Measurements from ENCODE around the gene CGNL1.

CGNL1 gene

GRCh38 chr15:57529748-57530147, 153.4 kb downstream of the CGNL1 start:
- DNase-seq, result no peak

GRCh38 chr15:57532731-57533447, 156.6 kb downstream of the CGNL1 start:
- no peak for DNase-seq

- DNase-seq, result no peak
Observed at GRCh38 chr15:57533448-57533799, 157.1 kb downstream of the CGNL1 start.

GRCh38 chr15:57534281-57534680, 158.0 kb downstream of the CGNL1 start:
- no peak for DNase-seq

- DNase-seq, result peak; percentile 87
Observed at GRCh38 chr15:57537072-57537471, 160.8 kb downstream of the CGNL1 start.

- DNase-seq, result peak; percentile 34
Observed at GRCh38 chr15:57537488-57538264, 161.4 kb downstream of the CGNL1 start.

GRCh38 chr15:57538265-57538529, 161.9 kb downstream of the CGNL1 start:
- no peak for DNase-seq

GRCh38 chr15:57538821-57539220, 162.5 kb downstream of the CGNL1 start:
- DNase-seq, result no peak

GRCh38 chr15:57540211-57540610, 163.9 kb downstream of the CGNL1 start:
- no peak for DNase-seq

GRCh38 chr15:57540736-57541135, 164.4 kb downstream of the CGNL1 start:
- DNase-seq, result no peak

GRCh38 chr15:57541271-57541670, 165.0 kb downstream of the CGNL1 start:
- DNase-seq, result no peak

- peak; percentile 17 for DNase-seq
Observed at GRCh38 chr15:57541805-57542504, 165.7 kb downstream of the CGNL1 start.

- DNase-seq, result no peak
Observed at GRCh38 chr15:57542505-57542817, 166.2 kb downstream of the CGNL1 start.

GRCh38 chr15:57544848-57545480, 168.7 kb downstream of the CGNL1 start:
- no peak for DNase-seq

GRCh38 chr15:57545995-57546394, 169.7 kb downstream of the CGNL1 start:
- DNase-seq, result no peak

GRCh38 chr15:57547243-57547755, 171.0 kb downstream of the CGNL1 start:
- DNase-seq, result no peak

- no peak for DNase-seq
Observed at GRCh38 chr15:57548351-57548750, 172.0 kb downstream of the CGNL1 start.

- no peak for DNase-seq
Observed at GRCh38 chr15:57548835-57549234, 172.5 kb downstream of the CGNL1 start.

GRCh38 chr15:57549935-57550334, 173.6 kb downstream of the CGNL1 start:
- DNase-seq, result no peak

GRCh38 chr15:57550640-57551039, 174.3 kb downstream of the CGNL1 start:
- no peak for DNase-seq

GRCh38 chr15:57551715-57552677, 175.7 kb downstream of the CGNL1 start:
- no peak for DNase-seq

GRCh38 chr15:57552678-57553334, 176.5 kb downstream of the CGNL1 start:
- no peak for DNase-seq

All from SHP77 treated with DMSO at 0.1 percent for 48 hours (cell line).